Right cardiac atrium (tissue), 5 donors: ENCODE measurements around the gene RPA3. TPM values are rescaled to one million over a fixed set of nuclear protein-coding genes. Genes with fewer than 3 reads are reported as not detected.
"Not testable (repeated sequence)": the region's sequence is repeated elsewhere in the genome, so short reads cannot be mapped to it uniquely, and the experiment has no call there.

Source experiments
- ATAC-seq, 2 donors: fragments of 200-7000 bp; cut with Tn5 transposase; one replicate each; pipeline versions ENCODE4 v1.8.0 to v1.9.1; 2020; ENCODE audit warnings: moderate library complexity in 2 of 2, mild to moderate bottlenecking in 1 of 2
- DNase-seq, 3 donors: peaks; one replicate each; pipeline ENCODE4 v3.0.0-alpha.2; 2020
- H3K27ac ChIP-seq: one replicate; pipeline ENCODE4 v1.5.1; 2013; ENCODE audit warnings: mild to moderate bottlenecking, low read length, control low read depth, moderate library complexity
- H3K27me3 ChIP-seq: one replicate; pipeline ENCODE4 v1.6.1; 2013; ENCODE audit not compliant: control insufficient read depth, insufficient read depth
- H3K4me1 ChIP-seq: one replicate; pipeline ENCODE4 v1.6.1; 2013; ENCODE audit warnings: low read length; ENCODE audit not compliant: control insufficient read depth, insufficient read depth
- H3K4me3 ChIP-seq: one replicate; pipeline ENCODE4 v1.5.1; 2013; ENCODE audit warnings: low read length, control low read depth
- H3K9me3 ChIP-seq: one replicate; pipeline ENCODE4 v1.6.1; 2013; ENCODE audit warnings: low read length; ENCODE audit not compliant: control insufficient read depth
- WGBS: extraction: QIAGEN DNeasy Blood & Tissue Kit; methylation state at CpG from one replicate; pipeline ENCODE4 v1.1.7; 2013; 5-methylcytosine and 5-hydroxymethylcytosine counted together
- intact Hi-C, 4 donors: fragments of 100-400 bp; cut with DNase I; formaldehyde crosslinking; loops; one replicate each; pipeline versions ENCODE4 v1.11.0 to v1.14.0; 2022 to 2023
- polyA plus RNA-seq: library from polyadenylated mRNA; stranded (reverse); fragments of 200-250 nt; gene quantifications from one replicate; pipeline ENCODE4 v1.2.3, GENCODE V29; 2013
- total RNA-seq, 4 donors: library from RNA; stranded (reverse); fragmentation: NEBNext Ultra II Directional; extraction: Animal tissue kit (Norgen Biotek cat#: 25700); gene quantifications; one replicate each; pipeline ENCODE4 v1.2.1, GENCODE V29; 2021
- donor health status: healthy with polysubstance abuse.
- donor health status: DM: no; HTN: yes; CAD: no.
- donor health status: DM: no; HTN: no; CAD: no.
- donor health status: DM: no; HTN: yes; CAD: no; lungs with severe emphysema.
- donor health status: DM: yes; HTN: yes; CAD: no.

RPA3 gene
- total and polyA plus RNA-seq, 5 donors = 17.6 to 27.4 (median 22.8) TPM

- intact Hi-C loops = no loop called here
- Histone ChIP-seq H3K4me3 (no peak overlapping the region), H3K9me3 (no peaks in the 10 kb centered on the region), H3K27me3 (no peaks in the 10 kb centered on the region), H3K4me1 (peaks cover 3% of the 10 kb centered on the region), H3K27ac (no peak overlapping the region)
- WGBS = 85% methylated on average over 2 of the region's 2 CpGs
- ATAC-seq (no peak), DNase-seq (no peak)
Measured at GRCh38 chr7:7673240-7673550, 45.2 kb downstream of the RPA3 start.

- no peak overlapping the region for H3K27ac ChIP-seq
Measured at GRCh38 chr7:7672545-7673239, 45.7 kb downstream of the RPA3 start.

GRCh38 chr7:7671361-7671760 lies 47.0 kb downstream of the RPA3 start:
- Histone ChIP-seq H3K27ac (no peak overlapping the region), H3K9me3 (no peaks in the 10 kb centered on the region), H3K4me3 (no peak overlapping the region), H3K27me3 (no peaks in the 10 kb centered on the region), H3K4me1 (peaks cover 3% of the 10 kb centered on the region)
- no peak for DNase-seq
- 56% methylated on average over 3 of the region's 3 CpGs for WGBS
- no peak for ATAC-seq
- intact Hi-C loops = no loop called here

More at GRCh38 chr7:7672545-7673239, 45.7 kb downstream of the RPA3 start:
- Histone ChIP-seq H3K9me3 (no peaks in the 10 kb centered on the region), H3K4me3 (no peak overlapping the region), H3K4me1 (peaks cover 3% of the 10 kb centered on the region), H3K27me3 (no peaks in the 10 kb centered on the region)
- DNase-seq = no peak
- no peak for ATAC-seq
- intact Hi-C loops = no loop called here
- WGBS = 73% methylated on average over 6 of the region's 6 CpGs

- DNase-seq (no peak), ATAC-seq (peak in 1 of 2 donors; percentile 31)
- H3K27me3 ChIP-seq = no peaks in the 10 kb centered on the region
- WGBS = 94% methylated on average over 3 of the region's 3 CpGs
- intact Hi-C loops = no loop called here
- no peak overlapping the region for H3K4me3 ChIP-seq
- H3K27ac ChIP-seq = no peak overlapping the region
- no peaks in the 10 kb centered on the region for H3K9me3 ChIP-seq
- peaks cover 3% of the 10 kb centered on the region for H3K4me1 ChIP-seq
Measured at GRCh38 chr7:7670490-7670889, 47.9 kb downstream of the RPA3 start.

- Histone ChIP-seq H3K9me3 (no peaks in the 10 kb centered on the region), H3K27ac (no peak overlapping the region), H3K27me3 (no peaks in the 10 kb centered on the region), H3K4me3 (no peak overlapping the region), H3K4me1 (peaks cover 3% of the 10 kb centered on the region)
- ATAC-seq (peak in 1 of 2 donors; percentile 42), DNase-seq (no peak)
- 93% methylated on average over 1 of the region's 1 CpG for WGBS
- intact Hi-C loops = loop anchor here in 1 of 4 donors (10.0 kb wide), 1 partner anchor 546 kb away; no protein-coding TSS in a partner anchor
Measured at GRCh38 chr7:7668706-7669105, 49.7 kb downstream of the RPA3 start.

GRCh38 chr7:7667187-7667586 lies 51.2 kb downstream of the RPA3 start:
- Histone ChIP-seq H3K4me3 (no peak overlapping the region), H3K27me3 (no peaks in the 10 kb centered on the region), H3K4me1 (peaks cover 3% of the 10 kb centered on the region), H3K9me3 (no peaks in the 10 kb centered on the region), H3K27ac (no peak overlapping the region)
- WGBS = 91% methylated on average over 2 of the region's 2 CpGs
- DNase-seq (no peak), ATAC-seq (no peak)
- intact Hi-C loops = loop anchor here in 1 of 4 donors (10.0 kb wide), 1 partner anchor 548 kb away; no protein-coding TSS in a partner anchor

- 99% methylated on average over 1 of the region's 1 CpG for WGBS
Measured at GRCh38 chr7:7665031-7665430, 53.4 kb downstream of the RPA3 start.

GRCh38 chr7:7664291-7664690 lies 54.1 kb downstream of the RPA3 start:
- Histone ChIP-seq H3K4me1 (no peaks in the 10 kb centered on the region), H3K27me3 (no peaks in the 10 kb centered on the region), H3K9me3 (no peaks in the 10 kb centered on the region), H3K4me3 (no peak overlapping the region), H3K27ac (no peak overlapping the region)
- DNase-seq (no peak), ATAC-seq (no peak)
- intact Hi-C loops = loop anchor here in 1 of 4 donors (10.0 kb wide), 1 partner anchor 551 kb away; no protein-coding TSS in a partner anchor
- WGBS = 60% methylated on average over 3 of the region's 3 CpGs

More at GRCh38 chr7:7665031-7665430, 53.4 kb downstream of the RPA3 start:
- Histone ChIP-seq H3K4me3 (no peak overlapping the region), H3K27me3 (no peaks in the 10 kb centered on the region), H3K4me1 (no peaks in the 10 kb centered on the region), H3K27ac (no peak overlapping the region), H3K9me3 (no peaks in the 10 kb centered on the region)
- intact Hi-C loops = loop anchor here in 1 of 4 donors (10.0 kb wide), 1 partner anchor 550 kb away; no protein-coding TSS in a partner anchor
- no peak for DNase-seq
- no peak for ATAC-seq

GRCh38 chr7:7662527-7662926 lies 55.9 kb downstream of the RPA3 start:
- intact Hi-C loops = loop anchor here in 1 of 4 donors (10.0 kb wide), 1 partner anchor 552 kb away; no protein-coding TSS in a partner anchor
- Histone ChIP-seq H3K27me3 (no peaks in the 10 kb centered on the region), H3K27ac (no peak overlapping the region), H3K9me3 (no peaks in the 10 kb centered on the region), H3K4me1 (no peaks in the 10 kb centered on the region), H3K4me3 (no peak overlapping the region)
- WGBS = 83% methylated on average over 6 of the region's 6 CpGs
- no peak for ATAC-seq
- DNase-seq = no peak

GRCh38 chr7:7656459-7656858 lies 61.9 kb downstream of the RPA3 start:
- ATAC-seq, H3K27ac ChIP-seq, intact Hi-C loops, H3K4me1 ChIP-seq, H3K9me3 ChIP-seq, H3K27me3 ChIP-seq, DNase-seq, H3K4me3 ChIP-seq: not testable (repeated sequence)
- 96% methylated on average over 3 of the region's 3 CpGs for WGBS

- Histone ChIP-seq H3K27me3 (no peaks in the 10 kb centered on the region), H3K27ac (no peak overlapping the region), H3K4me1 (peaks cover 1% of the 10 kb centered on the region), H3K9me3 (no peaks in the 10 kb centered on the region), H3K4me3 (no peak overlapping the region)
- intact Hi-C loops = no loop called here
- 50% methylated on average over 4 of the region's 4 CpGs for whole genome bisulfite sequencing
- no peak for DNase-seq
- peak; percentile 72 to 79 for ATAC-seq
Measured at GRCh38 chr7:7654964-7655715, 63.3 kb downstream of the RPA3 start.
